A673 (cell line): ENCODE results near the gene FOXD3. TPM values are rescaled to one million over a fixed set of nuclear protein-coding genes. Genes with fewer than 3 reads are reported as not detected.

Experiments used
- BruUV-seq: library from RNA; stranded (reverse); fragments of 400-500 nt; replicated peaks from 2 replicates; lab custom pipeline; 2021; lab: Mats Ljungman, UMichigan
- CTCF ChIA-PET: fragments of 300-600 bp; sonication (Branson Sonifier 250); formaldehyde crosslinking; loops from one replicate; lab custom pipeline; 2022; ENCODE audit warnings: antibody characterized with exemption; lab: Charles Lee
- POLR2A ChIA-PET: fragments of 300-600 bp; sonication (Branson Sonifier 250); formaldehyde crosslinking; loops from one replicate; lab custom pipeline; 2022; ENCODE audit warnings: antibody characterized with exemption; ENCODE audit not compliant: low non-redundant PET; lab: Charles Lee
- DNase-seq: peaks from one replicate; pipeline ENCODE4 v3.0.0-alpha.2; 2015; ENCODE audit warnings: low spot score
- H3K27ac ChIP-seq: fragments of 200-600 bp; sonication (generic); 2 replicates; pipeline ENCODE4 v1.5.1; 2016; ENCODE audit warnings: mixed run types, low read depth, mild to moderate bottlenecking, mixed read lengths, antibody characterized with exemption, low read length; ENCODE audit not compliant: poor library complexity, severe bottlenecking
- H3K27me3 ChIP-seq: fragments of 200-600 bp; sonication (generic); replicated peaks from 2 replicates; pipeline ENCODE4 v1.6.1; 2017; ENCODE audit warnings: mixed run types, low read depth, mild to moderate bottlenecking, mixed read lengths, antibody characterized with exemption, low read length; ENCODE audit not compliant: insufficient read depth, poor library complexity
- H3K36me3 ChIP-seq: fragments of 200-600 bp; sonication (generic); 2 replicates; pipeline ENCODE4 v1.6.1; 2016; ENCODE audit warnings: mixed run types, mild to moderate bottlenecking, mixed read lengths, antibody characterized with exemption, low read length; ENCODE audit not compliant: insufficient read depth, poor library complexity, severe bottlenecking
- H3K4me1 ChIP-seq: fragments of 200-600 bp; sonication (generic); 2 replicates; pipeline ENCODE4 v1.6.1; 2017; ENCODE audit warnings: mixed run types, mild to moderate bottlenecking, mixed read lengths, antibody characterized with exemption, low read length; ENCODE audit not compliant: insufficient read depth, poor library complexity, severe bottlenecking
- H3K4me3 ChIP-seq: fragments of 200-600 bp; sonication (generic); 2 replicates; pipeline ENCODE4 v1.5.1; 2016; ENCODE audit warnings: low read depth, mixed run types, mild to moderate bottlenecking, mixed read lengths, low read length; ENCODE audit not compliant: poor library complexity, severe bottlenecking
- H3K9me3 ChIP-seq: fragments of 200-600 bp; sonication (generic); 2 replicates; pipeline ENCODE4 v1.6.1; 2016; ENCODE audit warnings: mixed run types, low read depth, mild to moderate bottlenecking, mixed read lengths, antibody characterized with exemption, low read length; ENCODE audit not compliant: poor library complexity, severe bottlenecking
- CTCF ChIP-seq: fragments of 300-800, 200-600 bp; sonication (generic); conservative IDR thresholded peaks from 2 replicates; pipeline ENCODE4 v1.5.1; 2017; ENCODE audit warnings: low read depth, mild to moderate bottlenecking, antibody characterized with exemption, low read length, moderate library complexity, mixed read lengths
- EZH2 ChIP-seq: fragments of 200-600 bp; sonication (generic); IDR thresholded peaks from 2 replicates; pipeline ENCODE4 v1.6.1; 2017; ENCODE audit warnings: borderline replicate concordance, low read depth, mild to moderate bottlenecking, mixed read lengths, antibody characterized with exemption, low read length; ENCODE audit not compliant: poor library complexity, severe bottlenecking
- intact Hi-C: fragments of 100-400 bp; cut with micrococcal nuclease; formaldehyde crosslinking; loops from one replicate; pipeline ENCODE4 v1.10.0; 2022; ENCODE audit not compliant: unreplicated experiment
- total RNA-seq: library from RNA; stranded (reverse); gene quantifications from 2 replicates; pipeline ENCODE4 v1.2.3, GENCODE V29; 2021

The FOXD3 gene
- total RNA-seq, 1 experiment from 2014 or later: 4.7 TPM

- POLR2A ChIA-PET: no interaction called here
- Histone ChIP-seq H3K9me3 (no peaks in the 10 kb centered on the region), H3K27ac (no peak overlapping the region), H3K27me3 (no peaks in the 10 kb centered on the region), H3K4me3 (no peak overlapping the region), H3K36me3 (no peaks in the 10 kb centered on the region), H3K4me1 (no peaks in the 10 kb centered on the region)
- no TSS peak for BruUV-seq
- CTCF ChIA-PET: no interaction called here
- intact Hi-C loops: loop anchor here (5.0 to 10.0 kb wide), 2 partner anchors 113 to 205 kb away; no protein-coding TSS in a partner anchor
- no peak for TF ChIP-seq CTCF
- TF ChIP-seq EZH2: no peak
- no peak for DNase-seq
Measured at GRCh38 chr1:63329621-63330330, 7.4 kb downstream of the FOXD3 start.

- Histone ChIP-seq H3K9me3 (no peaks in the 10 kb centered on the region), H3K4me3 (no peak overlapping the region), H3K36me3 (no peaks in the 10 kb centered on the region), H3K4me1 (peaks cover 2% of the 10 kb centered on the region), H3K27me3 (no peaks in the 10 kb centered on the region), H3K27ac (no peak overlapping the region)
- intact Hi-C loops: no loop called here
- TF ChIP-seq EZH2 (no peak), CTCF (no peak)
- CTCF ChIA-PET: no interaction called here
- POLR2A ChIA-PET: no interaction called here
- DNase-seq: no peak
- no TSS peak for BruUV-seq
Measured at GRCh38 chr1:63330331-63330916, 8.1 kb downstream of the FOXD3 start.

GRCh38 chr1:63342402-63342801 is 20.0 kb downstream of the FOXD3 start:
- Histone ChIP-seq H3K4me3 (no peak overlapping the region), H3K27ac (no peak overlapping the region), H3K9me3 (no peaks in the 10 kb centered on the region), H3K4me1 (peaks cover 4% of the 10 kb centered on the region), H3K27me3 (no peaks in the 10 kb centered on the region), H3K36me3 (no peaks in the 10 kb centered on the region)
- CTCF ChIA-PET: interaction anchor here (0.6 kb wide), 1 partner anchor 208 kb away, joined by 4 read pairs; no protein-coding TSS in a partner anchor
- no peak for TF ChIP-seq CTCF
- no peak for TF ChIP-seq EZH2
- no TSS peak for BruUV-seq
- POLR2A ChIA-PET: no interaction called here
- intact Hi-C loops: no loop called here
- DNase-seq: no peak
